HCT116 (cell line): ENCODE measurements around the gene EGF. TPM values are rescaled to one million over a fixed set of nuclear protein-coding genes. Genes with fewer than 3 reads are reported as not detected.

Experiments used
- ATAC-seq: fragments of 200-7000 bp; cut with Tn5 transposase; 2 replicates; pipeline ENCODE4 v1.9.1; 2020; ENCODE audit warnings: mild to moderate bottlenecking, moderate library complexity
- BruUV-seq: library from RNA; stranded (reverse); fragments of 400-500 nt; replicated peaks from 2 replicates; lab custom pipeline; 2021; lab: Mats Ljungman, UMichigan
- CTCF ChIA-PET: fragments of 300-600 bp; sonication (Branson Sonifier 250); formaldehyde crosslinking; loops from one replicate; lab custom pipeline; 2021; ENCODE audit warnings: antibody characterized with exemption; lab: Charles Lee
- POLR2A ChIA-PET: fragments of 300-600, 350-600 bp; sonication (Branson Sonifier 250); formaldehyde crosslinking; loops from one replicate; lab custom pipeline; 2021; ENCODE audit warnings: antibody characterized with exemption; lab: Charles Lee
- RAD21 ChIA-PET, 2 experiments: fragments of 300-600 bp; sonication (Branson Sonifier 250); formaldehyde crosslinking; loops; one replicate each; lab custom pipeline; 2023; ENCODE audit warnings: low total read pairs in 2 of 2; ENCODE audit not compliant: uncharacterized antibody in 2 of 2, unreplicated experiment in 2 of 2, low non-redundant PET in 1 of 2; lab: Charles Lee
- DNase-seq: peaks from one replicate; pipeline ENCODE4 v3.0.0-alpha.2; 2010; ENCODE audit warnings: low read depth, low spot score
- H2AFZ ChIP-seq: fragments of 200-600 bp; shearing (Covaris generic), sonication (generic); 2 replicates; pipeline ENCODE4 v1.6.1; 2017; ENCODE audit warnings: low read depth, mixed run types, mixed read lengths, antibody characterized with exemption, low read length; ENCODE audit not compliant: poor library complexity, severe bottlenecking
- H3K27ac ChIP-seq: 2 replicates; pipeline ENCODE4 v1.5.1; 2012; ENCODE audit warnings: low read depth, low read length
- H3K27me3 ChIP-seq: fragments of 200-600 bp; sonication (generic); 2 replicates; pipeline ENCODE4 v1.6.1; 2016; ENCODE audit warnings: mixed run types, low read length, mixed read lengths; ENCODE audit not compliant: insufficient read depth
- H3K36me3 ChIP-seq, 2 experiments: fragments of 200-500 bp in 1 of 2; fragments of 200-600 bp in 1 of 2; sonication (Bioruptor generic) in 1 of 2; sonication (generic) in 1 of 2; 2 replicates each; pipeline versions ENCODE4 v1.5.1 to v1.6.1; 2014 to 2016; ENCODE audit warnings: low read length in 2 of 2, inconsistent platforms in 1 of 2, mixed read lengths in 1 of 2, mixed run types in 1 of 2; ENCODE audit not compliant: insufficient read depth in 2 of 2, control insufficient read depth in 1 of 2
- H3K4me1 ChIP-seq, 2 experiments: fragments of 200-600 bp in 1 of 2; sonication (generic) in 1 of 2; 2 replicates each; pipeline versions ENCODE4 v1.5.1 to v1.6.1; 2012 to 2017; ENCODE audit warnings: low read length in 2 of 2, inconsistent platforms in 1 of 2, mild to moderate bottlenecking in 1 of 2, mixed read lengths in 1 of 2, mixed run types in 1 of 2, moderate library complexity in 1 of 2; ENCODE audit not compliant: insufficient read depth in 2 of 2, control insufficient read depth in 1 of 2
- H3K4me2 ChIP-seq: fragments of 200-600 bp; sonication (generic); 2 replicates; pipeline ENCODE4 v1.6.1; 2017; ENCODE audit warnings: mixed run types, low read length, mixed read lengths
- H3K4me3 ChIP-seq, 2 experiments: fragments of 200-600 bp in 1 of 2; sonication (generic) in 1 of 2; replicated peaks in 1 of 2; 2 replicates each; pipeline ENCODE4 v1.5.1; 2011 to 2016; ENCODE audit warnings: low read length in 2 of 2, control low read depth in 1 of 2, low read depth in 1 of 2, mild to moderate bottlenecking in 1 of 2, mixed read lengths in 1 of 2, mixed run types in 1 of 2
- H3K79me2 ChIP-seq: fragments of 200-600 bp; sonication (generic); 2 replicates; pipeline ENCODE4 v1.6.1; 2017; ENCODE audit warnings: mild to moderate bottlenecking, mixed run types, low read length, moderate library complexity, mixed read lengths; ENCODE audit not compliant: insufficient read depth
- H3K9ac ChIP-seq: fragments of 200-600 bp; sonication (generic); 2 replicates; pipeline ENCODE4 v1.6.1; 2016; ENCODE audit warnings: low read length, mixed read lengths
- H3K9me2 ChIP-seq: fragments of 200-600 bp; sonication (generic), shearing (Covaris generic); 2 replicates; pipeline ENCODE4 v1.6.1; 2017; ENCODE audit warnings: mixed run types, mild to moderate bottlenecking, moderate library complexity; ENCODE audit not compliant: insufficient read depth
- H3K9me3 ChIP-seq, 2 experiments: fragments of 200-500 bp in 1 of 2; fragments of 200-600 bp in 1 of 2; sonication (Bioruptor generic) in 1 of 2; sonication (generic) in 1 of 2; 2 replicates each; pipeline ENCODE4 v1.6.1; 2014 to 2017; ENCODE audit warnings: low read length in 2 of 2, mixed read lengths in 2 of 2, inconsistent platforms in 1 of 2, low read depth in 1 of 2, mild to moderate bottlenecking in 1 of 2, mixed run types in 1 of 2, moderate library complexity in 1 of 2; ENCODE audit not compliant: control insufficient read depth in 1 of 2, insufficient read depth in 1 of 2
- H4K20me1 ChIP-seq: fragments of 200-600 bp; sonication (generic), shearing (Covaris generic); 2 replicates; pipeline ENCODE4 v1.6.1; 2017; ENCODE audit warnings: mixed run types, mild to moderate bottlenecking, moderate library complexity; ENCODE audit not compliant: insufficient read depth
- ATF3 ChIP-seq: IDR thresholded peaks from 2 replicates; pipeline ENCODE4 v1.6.1; 2012
- EZH2 ChIP-seq: fragments of 200-600 bp; sonication (generic); IDR thresholded peaks from 2 replicates; pipeline ENCODE4 v1.6.1; 2017; ENCODE audit warnings: antibody characterized with exemption, mixed run types
- EZH2phosphoT487 ChIP-seq: fragments of 200-600 bp; IDR thresholded peaks from 2 replicates; pipeline ENCODE4 v1.6.1; 2018; ENCODE audit warnings: antibody characterized with exemption, borderline replicate concordance
- MAX ChIP-seq: IDR thresholded peaks from 2 replicates; pipeline ENCODE4 v1.6.1; 2012
- TCF7L2 ChIP-seq: IDR thresholded peaks from 2 replicates; pipeline ENCODE4 v1.7.0; 2011; ENCODE audit warnings: borderline replicate concordance, inconsistent platforms; ENCODE audit not compliant: insufficient read depth, insufficient read length; ENCODE audit errors: extremely low read depth
- ZBTB33 ChIP-seq: IDR thresholded peaks from 2 replicates; pipeline ENCODE4 v1.6.1; 2011; ENCODE audit warnings: mild to moderate bottlenecking, low read length, moderate library complexity; ENCODE audit not compliant: insufficient replicate concordance; ENCODE audit errors: extremely low read depth
- ZFX ChIP-seq: fragments of 450-650 bp; IDR thresholded peaks from 2 replicates; pipeline ENCODE4 v1.6.1; 2017
- ZNF274 ChIP-seq: fragments of 200-500 bp; sonication (Bioruptor generic); IDR thresholded peaks from 2 replicates; pipeline ENCODE4 v1.6.1; 2014; ENCODE audit warnings: mild to moderate bottlenecking, low read depth, low read length, inconsistent platforms
- intact Hi-C: fragments of 100-400 bp; cut with micrococcal nuclease; formaldehyde crosslinking; loops from 2 replicates; pipeline ENCODE4 v1.10.0; 2022
- total RNA-seq: library from RNA; stranded (reverse); gene quantifications from one replicate; pipeline ENCODE4 v1.2.1, GENCODE V29; 2021; ENCODE audit not compliant: unreplicated experiment

The EGF gene
- total RNA-seq, 1 experiment from 2014 or later: 0.57 TPM

GRCh38 chr4:109879636-109880314, 32.9 kb upstream of the EGF start:
- no peaks in the 10 kb centered on the region for H3K36me3 ChIP-seq
- H3K27ac ChIP-seq: no peak overlapping the region
- TF ChIP-seq TCF7L2: no peak
- no peak for TF ChIP-seq EZH2
- no peak for TF ChIP-seq EZH2phosphoT487
- H3K9me3 ChIP-seq: no peaks in the 10 kb centered on the region
- no peak for ATAC-seq
- no peaks in the 10 kb centered on the region for H3K79me2 ChIP-seq
- H2AFZ ChIP-seq: no peak overlapping the region
- no peak for DNase-seq
- H3K4me1 ChIP-seq: no peaks in the 10 kb centered on the region
- ChIA-PET POLR2A (no interaction called here), RAD21 (no interaction called here), CTCF (no interaction called here)
- no TSS peak for BruUV-seq
- no peaks in the 10 kb centered on the region for H3K27me3 ChIP-seq
- no peaks in the 10 kb centered on the region for H3K9me2 ChIP-seq
- intact Hi-C loops: no loop called here
- H3K4me2 ChIP-seq: no peak overlapping the region
- no peak overlapping the region for H3K4me3 ChIP-seq
- H3K9ac ChIP-seq: no peak overlapping the region
- no peaks in the 10 kb centered on the region for H4K20me1 ChIP-seq

GRCh38 chr4:109886303-109886702, 26.4 kb upstream of the EGF start:
- Histone ChIP-seq H3K79me2 (no peaks in the 10 kb centered on the region), H3K9me3 (no peaks in the 10 kb centered on the region), H3K4me2 (no peak overlapping the region), H3K4me1 (no peaks in the 10 kb centered on the region), H3K27ac (no peak overlapping the region), H3K27me3 (no peaks in the 10 kb centered on the region), H3K9ac (no peak overlapping the region), H3K9me2 (no peaks in the 10 kb centered on the region), H3K36me3 (no peaks in the 10 kb centered on the region), H4K20me1 (no peaks in the 10 kb centered on the region), H2AFZ (no peak overlapping the region), H3K4me3 (no peak overlapping the region)
- RAD21 ChIA-PET: no interaction called here
- no TSS peak for BruUV-seq
- DNase-seq (no peak), ATAC-seq (no peak)
- no peak for TF ChIP-seq ATF3
- no peak for TF ChIP-seq ZBTB33
- no peak for TF ChIP-seq TCF7L2
- TF ChIP-seq MAX: no peak
- no peak for TF ChIP-seq ZFX
- no peak for TF ChIP-seq EZH2phosphoT487
- no peak for TF ChIP-seq ZNF274
- CTCF ChIA-PET: no interaction called here
- POLR2A ChIA-PET: no interaction called here
- intact Hi-C loops: no loop called here
